DOHH2 (cell line): ENCODE data around the gene RAMP3.

Experiments used
- H3F3A ChIP-seq: fragments of 200-600 bp; sonication (generic), shearing (Covaris generic); 2 replicates; pipeline ENCODE4 v1.6.0; 2016; ENCODE audit warnings: antibody characterized with exemption, mild to moderate bottlenecking; ENCODE audit not compliant: control insufficient read depth, insufficient read depth
- H3K27ac ChIP-seq: fragments of 200-600 bp; sonication (generic); 2 replicates; pipeline ENCODE4 v1.5.1; 2014; ENCODE audit warnings: low read depth, mild to moderate bottlenecking, low read length, moderate library complexity
- H3K27me3 ChIP-seq: fragments of 200-600 bp; sonication (generic); 2 replicates; pipeline ENCODE4 v1.6.1; 2014; ENCODE audit warnings: mild to moderate bottlenecking, low read length, mixed read lengths; ENCODE audit not compliant: control insufficient read depth
- H3K36me3 ChIP-seq: fragments of 200-600 bp; sonication (generic); 2 replicates; pipeline ENCODE4 v1.6.1; 2014; ENCODE audit warnings: mild to moderate bottlenecking, low read length, moderate library complexity, mixed read lengths; ENCODE audit not compliant: control insufficient read depth
- H3K4me1 ChIP-seq: fragments of 200-600 bp; sonication (generic); 2 replicates; pipeline ENCODE4 v1.6.1; 2014; ENCODE audit warnings: mild to moderate bottlenecking, low read length, mixed read lengths; ENCODE audit not compliant: control insufficient read depth
- H3K4me2 ChIP-seq: fragments of 200-600 bp; sonication (generic); 2 replicates; pipeline ENCODE4 v1.6.0; 2014; ENCODE audit warnings: mild to moderate bottlenecking, low read length, moderate library complexity
- H3K4me3 ChIP-seq: fragments of 200-600 bp; sonication (generic); 2 replicates; pipeline ENCODE4 v1.5.1; 2014; ENCODE audit warnings: mild to moderate bottlenecking, low read length, mixed read lengths
- H3K79me2 ChIP-seq: fragments of 200-600 bp; sonication (generic); 2 replicates; pipeline ENCODE4 v1.6.1; 2014; ENCODE audit warnings: mild to moderate bottlenecking, low read length, mixed read lengths; ENCODE audit not compliant: control insufficient read depth
- H3K9me2 ChIP-seq: fragments of 200-600 bp; sonication (generic); replicated peaks from 2 replicates; pipeline ENCODE4 v1.6.1; 2014; ENCODE audit warnings: mild to moderate bottlenecking, low read length, mixed read lengths; ENCODE audit not compliant: control insufficient read depth
- H3K9me3 ChIP-seq: fragments of 200-600 bp; sonication (generic); 2 replicates; pipeline ENCODE4 v1.6.1; 2014; ENCODE audit warnings: antibody characterized with exemption, low read length, mixed read lengths; ENCODE audit not compliant: control insufficient read depth, insufficient read depth
- H4K20me1 ChIP-seq: fragments of 200-600 bp; sonication (generic); 2 replicates; pipeline ENCODE4 v1.6.0; 2014; ENCODE audit warnings: low read depth, mild to moderate bottlenecking, antibody characterized with exemption, low read length, moderate library complexity; ENCODE audit not compliant: control insufficient read depth, insufficient read depth
- CTCF ChIP-seq: fragments of 200-600 bp; sonication (generic); IDR thresholded peaks from one replicate; pipeline ENCODE4 v1.5.1; 2014; ENCODE audit warnings: antibody characterized with exemption, mild to moderate bottlenecking, low read depth, low read length; ENCODE audit not compliant: poor library complexity, severe bottlenecking
- EZH2phosphoT487 ChIP-seq: fragments of 200-600 bp; sonication (generic); IDR thresholded peaks from 2 replicates; pipeline ENCODE4 v1.6.1; 2017; ENCODE audit warnings: borderline replicate concordance, mild to moderate bottlenecking, antibody characterized with exemption, low read length, moderate library complexity, mixed read lengths

The RAMP3 gene

DNA sequence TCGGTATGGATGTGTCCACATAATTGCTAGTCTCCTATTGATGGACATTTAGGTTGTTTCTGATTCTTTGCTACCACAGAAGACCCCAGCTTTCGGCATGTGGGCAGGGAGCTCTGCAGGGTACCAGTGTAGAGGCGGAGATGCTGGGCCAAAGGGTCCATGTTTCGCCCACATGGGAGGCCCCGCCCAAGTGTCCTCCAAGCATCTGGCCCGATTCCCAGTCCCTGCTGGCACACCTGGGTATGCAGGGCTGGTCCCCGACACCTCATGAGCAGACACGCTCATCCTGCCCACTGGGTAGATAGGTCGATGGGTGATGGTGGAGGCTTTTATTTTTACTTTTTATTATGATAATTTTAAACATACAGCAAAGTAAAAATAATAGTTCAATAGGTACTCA, 26.7 kb upstream of the RAMP3 start:
- no peaks in the 10 kb centered on the region for H3K9me2 ChIP-seq
- H3K4me3 ChIP-seq: no peak overlapping the region
- H3K36me3 ChIP-seq: no peaks in the 10 kb centered on the region
- H3F3A ChIP-seq: no peaks in the 10 kb centered on the region
- H3K79me2 ChIP-seq: no peaks in the 10 kb centered on the region
- no peaks in the 10 kb centered on the region for H3K9me3 ChIP-seq
- H3K27me3 ChIP-seq: no peaks in the 10 kb centered on the region
- no peak overlapping the region for H3K4me2 ChIP-seq
- H3K4me1 ChIP-seq: peaks cover 3% of the 10 kb centered on the region
- H4K20me1 ChIP-seq: no peaks in the 10 kb centered on the region
- H3K27ac ChIP-seq: no peak overlapping the region
- TF ChIP-seq CTCF (no peak), EZH2phosphoT487 (no peak)

GRCh38 chr7:45131891-45132290, 25.7 kb upstream of the RAMP3 start:
- H3K9me3 ChIP-seq: no peaks in the 10 kb centered on the region
- H4K20me1 ChIP-seq: no peaks in the 10 kb centered on the region
- peaks cover 7% of the 10 kb centered on the region for H3K4me1 ChIP-seq
- no peaks in the 10 kb centered on the region for H3K27me3 ChIP-seq
- TF ChIP-seq CTCF (no peak), EZH2phosphoT487 (no peak)
- no peak overlapping the region for H3K4me3 ChIP-seq
- H3K4me2 ChIP-seq: no peak overlapping the region
- no peak overlapping the region for H3K27ac ChIP-seq
- no peaks in the 10 kb centered on the region for H3K9me2 ChIP-seq
- H3K36me3 ChIP-seq: no peaks in the 10 kb centered on the region
- H3K79me2 ChIP-seq: no peaks in the 10 kb centered on the region
- H3F3A ChIP-seq: 0 out of 2 replicates have a peak, but pooled peaks cover 2% of the 10 kb centered on the region

- Histone ChIP-seq H3K4me2 (no peak overlapping the region), H3F3A (peaks cover 4% of the 10 kb centered on the region; the same call in 1 of the 2 replicates), H3K79me2 (no peaks in the 10 kb centered on the region), H3K9me2 (no peaks in the 10 kb centered on the region), H3K9me3 (no peaks in the 10 kb centered on the region), H3K4me3 (no peak overlapping the region), H3K27me3 (no peaks in the 10 kb centered on the region), H3K36me3 (no peaks in the 10 kb centered on the region), H3K4me1 (peaks cover 8% of the 10 kb centered on the region), H3K27ac (no peak overlapping the region), H4K20me1 (no peaks in the 10 kb centered on the region)
- TF ChIP-seq CTCF (no peak), EZH2phosphoT487 (no peak)
These were observed 24.8 kb upstream of the RAMP3 start for GRCh38 chr7:45132708-45133320.
